Measurements from ENCODE around the gene SPEG.

GRCh38 chr2:219443016-219443696 lies 8.5 kb downstream of the SPEG start:
- TF ChIP-seq CTCF (conservative IDR thresholded peaks at IDR 0.05) (no peak), ZFX (IDR thresholded peaks at IDR 0.05) (no peak)

All from C4-2B (cell line).